Stimulated activated CD4-positive, alpha-beta T cell treated with anti-CD3 and anti-CD28 coated beads, Interleukin-2, amount 100 ng/mL, for 4 hours (primary cell): ENCODE data around the gene HNRNPU.

Experiments
- DNase-seq: peaks from one replicate; pipeline ENCODE4 v3.0.0-alpha.2; 2020; ENCODE audit warnings: low read depth

HNRNPU gene

DNA sequence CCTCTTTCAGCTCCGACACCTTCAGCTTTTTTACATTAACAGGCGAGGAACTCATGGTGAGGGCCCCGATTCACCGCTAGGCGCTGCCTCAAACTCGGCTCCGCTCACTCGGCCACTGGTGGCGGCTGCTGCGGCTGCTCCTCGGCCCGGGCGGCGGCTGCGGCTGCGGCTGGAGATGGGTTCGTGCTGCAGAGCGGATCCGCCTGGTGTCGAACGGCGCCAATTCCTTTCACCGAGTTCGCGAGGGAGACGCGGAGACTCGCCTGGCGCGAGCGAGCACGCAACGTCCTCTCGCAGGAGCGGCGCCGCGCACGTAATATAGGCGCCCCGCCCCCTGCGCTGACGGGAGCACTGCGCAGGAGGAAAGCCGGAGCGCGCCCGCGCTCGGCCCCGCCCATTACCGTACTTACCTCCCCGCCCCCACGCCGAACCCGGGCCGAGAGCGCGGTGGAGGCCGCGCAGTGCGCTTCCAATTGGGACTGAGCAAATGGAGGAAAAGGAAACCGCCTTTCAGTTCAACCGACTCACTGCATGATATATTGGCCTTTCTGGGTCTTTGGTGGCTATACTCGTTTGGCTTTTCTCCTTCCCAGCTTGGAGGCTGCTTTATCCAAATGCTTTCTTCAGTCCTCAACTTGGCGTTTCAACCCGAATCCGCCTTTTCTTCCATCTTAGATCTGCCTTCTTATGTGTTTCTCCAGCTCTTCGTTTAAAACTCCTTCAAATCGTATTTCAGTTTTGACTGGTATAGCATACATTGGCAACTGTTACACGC is at the start of gene HNRNPU:
HNRNPU (minus strand) TSS at position 291 of the 775 bp plus-strand sequence; CDS start at position 55, 236 bp downstream.
- peak; percentile 94 for DNase-seq

DNA sequence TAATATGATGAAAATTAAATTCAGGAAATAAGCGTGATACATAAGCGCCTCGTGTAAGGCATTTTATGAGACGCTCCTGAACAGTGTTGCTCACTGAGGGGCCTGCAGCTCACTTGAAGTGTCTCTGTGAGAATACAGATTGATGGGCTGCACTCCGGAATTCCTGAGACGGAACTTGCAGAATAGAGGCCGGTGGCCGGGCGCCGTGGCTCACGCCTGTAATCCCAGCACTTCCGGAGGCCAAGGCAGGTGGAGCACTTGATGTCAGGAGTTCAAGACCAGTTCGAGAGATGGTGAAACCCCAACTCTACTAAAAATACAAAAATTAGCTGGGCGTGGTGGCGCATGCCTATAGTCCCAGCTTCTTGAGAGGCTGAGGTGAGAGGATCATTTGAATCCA is 49.5 kb upstream of the HNRNPU start:
- DNase-seq = no peak

GRCh38 chr1:244904119-244904518 is 39.8 kb upstream of the HNRNPU start:
- no peak for DNase-seq

DNA sequence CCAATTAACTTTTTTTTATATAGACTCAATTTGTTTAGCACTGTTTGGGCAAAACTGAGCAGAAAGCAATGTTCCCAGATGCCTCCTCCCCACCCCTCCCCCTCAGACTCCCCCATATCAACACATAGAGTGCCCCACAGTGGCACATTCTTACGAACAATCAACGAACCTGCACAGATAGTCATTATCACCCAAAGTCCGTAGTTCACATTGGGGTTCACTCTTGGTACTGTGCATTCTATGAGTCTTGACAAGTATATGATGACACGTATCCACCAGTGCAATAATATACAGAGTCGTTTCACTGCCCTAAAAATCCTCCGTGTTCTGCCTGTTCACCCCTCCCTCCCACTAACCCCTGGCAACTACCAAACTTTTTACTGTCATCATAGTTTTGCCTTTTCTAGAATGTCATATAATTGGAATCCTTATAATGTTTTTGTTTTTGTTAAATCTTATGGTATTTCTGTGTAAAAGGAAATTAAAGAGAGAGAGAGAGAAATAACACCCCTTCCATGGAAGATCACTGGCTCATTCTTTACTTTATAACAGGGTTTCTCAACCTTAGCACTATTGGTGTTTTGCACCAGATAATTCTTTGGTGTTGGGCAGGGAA is 37.2 kb upstream of the HNRNPU start:
- no peak for DNase-seq

GRCh38 chr1:244897476-244898254 is 33.3 kb upstream of the HNRNPU start:
- DNase-seq = no peak

- DNase-seq = no peak
These were observed 32.2 kb upstream of the HNRNPU start for GRCh38 chr1:244896550-244896949.

DNA sequence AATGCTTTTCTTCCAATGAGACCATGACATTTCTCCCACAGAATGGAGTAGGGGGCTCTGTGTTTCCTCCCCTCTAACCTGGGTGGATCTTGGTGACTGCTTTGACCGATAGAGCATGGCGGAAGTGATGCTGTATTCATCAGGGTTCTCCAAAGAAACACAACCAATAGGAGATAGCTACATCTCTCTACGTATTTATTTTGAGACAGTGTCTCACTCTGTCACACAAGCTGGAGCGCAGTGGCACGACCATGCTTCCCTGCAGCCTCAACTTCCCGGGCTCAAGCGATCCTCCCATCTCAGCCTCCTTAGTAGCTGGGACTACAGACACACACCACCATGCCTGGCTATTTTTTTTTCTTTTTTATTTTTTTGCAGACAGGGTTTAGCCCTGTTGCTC is 29.5 kb upstream of the HNRNPU start:
- DNase-seq = no peak

GRCh38 chr1:244887281-244887680 is 22.9 kb upstream of the HNRNPU start:
- no peak for DNase-seq

GRCh38 chr1:244881552-244882280 is 17.4 kb upstream of the HNRNPU start:
- no peak for DNase-seq

GRCh38 chr1:244878681-244879080 is 14.3 kb upstream of the HNRNPU start:
- no peak for DNase-seq

DNA sequence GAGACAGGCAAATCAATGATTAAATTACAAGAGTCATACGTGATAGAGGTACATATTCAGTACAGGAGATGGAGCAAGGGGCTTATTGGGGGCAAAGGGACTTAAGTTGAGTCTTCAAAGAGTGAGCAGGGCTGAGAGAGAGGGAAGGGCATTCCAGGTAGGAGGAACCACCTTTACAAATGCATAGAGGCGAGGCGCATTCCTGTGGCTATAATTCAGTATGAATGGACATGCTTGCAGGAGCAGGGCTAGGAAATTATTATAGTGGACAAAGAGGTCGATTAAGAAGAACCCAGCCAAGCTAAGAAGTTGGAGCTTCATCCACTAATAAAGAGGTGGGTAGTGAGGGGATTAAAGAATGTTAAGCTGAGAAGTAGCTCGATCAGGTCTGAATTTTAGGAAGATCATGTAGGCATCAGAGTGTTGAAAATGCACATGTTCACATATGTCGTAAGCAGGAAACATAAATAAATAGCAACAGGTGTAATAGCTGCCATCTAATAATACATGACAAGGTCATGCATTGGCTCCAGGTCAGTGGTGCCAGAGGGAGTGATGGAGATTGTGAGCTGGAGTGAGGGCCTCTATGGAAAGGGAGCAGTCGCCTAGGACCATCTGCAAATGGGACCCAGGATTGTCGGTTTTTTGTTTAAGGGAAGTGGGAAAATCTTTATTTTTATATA is 12.0 kb upstream of the HNRNPU start:
- DNase-seq = no peak

DNA sequence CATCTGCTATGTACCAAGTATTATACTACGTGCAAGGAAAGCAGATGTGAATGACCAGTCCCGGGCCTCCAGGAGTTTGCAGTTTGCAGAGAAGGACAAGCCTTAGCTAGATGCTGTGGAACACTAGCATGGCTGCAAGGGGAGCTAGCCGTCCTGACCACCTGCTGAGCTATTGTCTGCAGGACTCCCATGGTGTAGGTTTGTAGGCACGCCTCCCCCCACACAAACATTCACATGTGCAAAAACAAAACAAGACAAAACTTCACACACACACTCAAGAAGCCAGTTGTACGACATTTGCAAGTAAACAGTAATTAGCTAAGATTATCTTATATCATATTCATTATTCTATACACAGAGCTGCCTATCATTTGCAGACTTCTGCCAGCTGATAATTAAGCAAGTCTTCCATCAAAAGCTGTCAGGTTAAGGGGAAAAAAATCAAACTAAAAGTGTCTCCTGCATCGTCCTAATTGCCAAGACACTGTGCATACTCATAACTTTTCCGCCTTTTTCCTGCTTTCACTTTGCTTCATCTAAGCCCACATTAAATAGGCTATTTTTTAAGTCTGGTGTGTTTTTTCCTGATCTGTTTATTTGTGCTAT is 10.7 kb upstream of the HNRNPU start:
- no peak for DNase-seq

GRCh38 chr1:244869950-244870349 is 5.6 kb upstream of the HNRNPU start:
- DNase-seq = no peak

- no peak for DNase-seq
These were observed 5.1 kb upstream of the HNRNPU start for GRCh38 chr1:244869364-244869827.

DNA sequence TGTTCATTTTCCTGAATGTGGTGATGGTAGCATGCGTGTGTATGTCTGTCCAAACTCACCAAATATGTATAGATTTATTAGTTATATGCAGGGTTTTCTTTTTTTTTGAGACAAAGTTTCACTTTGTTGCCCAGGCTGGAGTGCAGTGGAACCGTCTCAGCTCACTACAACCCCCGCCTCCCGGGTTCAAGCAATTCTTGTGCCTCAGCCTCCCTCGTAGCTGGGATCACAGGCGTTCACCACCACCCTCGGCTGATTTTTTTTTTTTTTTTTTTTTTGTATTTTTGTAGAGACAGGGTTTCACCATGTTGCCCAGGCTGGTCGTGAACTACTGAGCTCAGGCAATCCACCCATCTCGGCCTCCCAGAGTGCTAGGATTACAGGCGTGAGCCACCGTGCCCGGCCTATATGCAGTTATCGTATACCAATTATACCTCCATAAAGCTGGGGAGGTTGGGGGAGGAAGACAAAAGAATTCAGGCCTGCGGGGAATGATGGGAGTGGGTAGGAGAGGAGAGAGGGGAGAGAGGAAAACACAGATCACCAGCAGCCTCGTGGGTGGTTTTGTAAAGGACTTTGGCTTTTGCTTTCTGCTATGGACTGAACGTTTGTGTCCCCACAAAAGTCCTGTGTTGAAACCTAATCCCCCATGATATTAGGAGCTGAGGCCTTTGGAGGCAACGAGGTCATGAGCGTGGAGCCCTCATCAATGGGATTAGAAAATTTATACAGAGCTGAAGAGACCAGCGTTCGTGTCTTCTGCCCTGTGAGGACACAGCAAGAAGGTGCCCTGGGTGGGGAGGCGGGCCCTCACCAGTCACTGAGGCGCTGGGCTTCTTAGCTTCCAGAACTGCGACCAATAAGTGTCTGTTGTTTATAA is 4.4 kb upstream of the HNRNPU start:
- DNase-seq = no peak

DNA sequence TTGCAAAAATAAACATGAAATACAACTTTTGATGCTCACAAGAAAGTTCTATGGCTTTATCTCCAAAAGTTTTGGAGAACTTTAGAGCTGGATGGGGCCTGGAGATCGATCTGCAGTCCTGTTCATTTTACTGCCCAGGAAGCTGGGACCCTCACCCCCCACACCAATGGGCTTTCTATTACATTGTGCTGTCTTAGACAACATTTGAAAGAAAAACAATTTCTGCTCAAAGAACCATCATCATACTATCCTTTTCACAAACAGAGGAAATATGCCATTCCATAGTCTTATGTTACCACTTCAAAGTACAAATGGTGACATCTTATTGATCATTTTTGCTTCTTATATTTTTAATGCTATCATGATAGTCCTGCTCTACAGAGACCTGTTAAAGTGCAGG is 2.0 kb upstream of the HNRNPU start:
- no peak for DNase-seq

DNA sequence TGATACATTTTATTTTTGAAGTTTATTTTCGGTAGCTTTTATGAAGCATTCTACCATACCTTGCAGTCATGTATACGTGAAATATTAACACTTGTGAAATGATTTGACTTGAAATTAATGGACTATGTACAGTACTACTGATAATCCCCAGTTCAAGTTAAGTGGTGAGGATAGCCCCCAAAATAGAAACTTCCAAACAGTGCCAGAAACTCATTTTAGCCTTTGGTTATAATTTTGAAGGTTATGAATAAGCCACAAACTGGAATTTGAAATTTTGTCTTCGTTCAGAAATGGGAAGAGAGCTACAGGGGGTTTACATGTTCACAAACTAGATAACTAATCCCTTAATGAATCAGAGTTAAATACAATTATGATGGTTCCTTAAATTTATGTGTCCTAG is 1.5 kb upstream of the HNRNPU start:
- no peak for DNase-seq

- no peak for DNase-seq
These were observed 657 bp upstream of the HNRNPU start for GRCh38 chr1:244865028-244865371.

GRCh38 chr1:244863491-244864252 is 671 bp downstream of the HNRNPU start:
- peak; percentile 24 for DNase-seq
